Measurements from ENCODE around the gene BIRC6.

DNA sequence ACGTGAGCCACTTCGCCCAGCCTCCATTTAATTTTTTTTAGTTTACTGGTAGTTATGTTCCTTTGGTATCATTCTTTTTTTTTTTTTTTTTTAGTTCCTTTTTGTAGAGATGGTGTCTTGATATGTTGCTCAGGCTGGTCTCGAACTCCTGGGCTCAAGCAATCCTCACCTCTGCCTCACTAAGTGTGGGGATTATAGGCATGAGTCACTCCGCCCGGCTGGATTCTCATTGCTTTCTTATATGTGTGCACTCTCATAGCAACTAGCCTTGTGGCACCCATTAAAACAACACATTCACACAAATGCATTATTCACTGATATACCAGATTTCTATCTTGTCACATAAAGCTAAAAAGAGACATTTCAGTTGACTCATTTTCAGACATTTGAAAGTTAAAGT is 275.3 kb downstream of the BIRC6 start:
- TF ChIP-seq, protein P1, sequence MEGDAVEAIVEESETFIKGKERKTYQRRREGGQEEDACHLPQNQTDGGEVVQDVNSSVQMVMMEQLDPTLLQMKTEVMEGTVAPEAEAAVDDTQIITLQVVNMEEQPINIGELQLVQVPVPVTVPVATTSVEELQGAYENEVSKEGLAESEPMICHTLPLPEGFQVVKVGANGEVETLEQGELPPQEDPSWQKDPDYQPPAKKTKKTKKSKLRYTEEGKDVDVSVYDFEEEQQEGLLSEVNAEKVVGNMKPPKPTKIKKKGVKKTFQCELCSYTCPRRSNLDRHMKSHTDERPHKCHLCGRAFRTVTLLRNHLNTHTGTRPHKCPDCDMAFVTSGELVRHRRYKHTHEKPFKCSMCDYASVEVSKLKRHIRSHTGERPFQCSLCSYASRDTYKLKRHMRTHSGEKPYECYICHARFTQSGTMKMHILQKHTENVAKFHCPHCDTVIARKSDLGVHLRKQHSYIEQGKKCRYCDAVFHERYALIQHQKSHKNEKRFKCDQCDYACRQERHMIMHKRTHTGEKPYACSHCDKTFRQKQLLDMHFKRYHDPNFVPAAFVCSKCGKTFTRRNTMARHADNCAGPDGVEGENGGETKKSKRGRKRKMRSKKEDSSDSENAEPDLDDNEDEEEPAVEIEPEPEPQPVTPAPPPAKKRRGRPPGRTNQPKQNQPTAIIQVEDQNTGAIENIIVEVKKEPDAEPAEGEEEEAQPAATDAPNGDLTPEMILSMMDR (IDR thresholded peaks at IDR 0.05): no peak
- TF ChIP-seq POLR2A (IDR thresholded peaks at IDR 0.05; ENCODE audit: low read length) (no peak), CHD4 (IDR thresholded peaks at IDR 0.05; ENCODE audit: borderline replicate concordance) (no peak), RNF2 (IDR thresholded peaks at IDR 0.05; ENCODE audit: borderline replicate concordance, low read depth) (no peak)
- TF ChIP-seq, protein P2, sequence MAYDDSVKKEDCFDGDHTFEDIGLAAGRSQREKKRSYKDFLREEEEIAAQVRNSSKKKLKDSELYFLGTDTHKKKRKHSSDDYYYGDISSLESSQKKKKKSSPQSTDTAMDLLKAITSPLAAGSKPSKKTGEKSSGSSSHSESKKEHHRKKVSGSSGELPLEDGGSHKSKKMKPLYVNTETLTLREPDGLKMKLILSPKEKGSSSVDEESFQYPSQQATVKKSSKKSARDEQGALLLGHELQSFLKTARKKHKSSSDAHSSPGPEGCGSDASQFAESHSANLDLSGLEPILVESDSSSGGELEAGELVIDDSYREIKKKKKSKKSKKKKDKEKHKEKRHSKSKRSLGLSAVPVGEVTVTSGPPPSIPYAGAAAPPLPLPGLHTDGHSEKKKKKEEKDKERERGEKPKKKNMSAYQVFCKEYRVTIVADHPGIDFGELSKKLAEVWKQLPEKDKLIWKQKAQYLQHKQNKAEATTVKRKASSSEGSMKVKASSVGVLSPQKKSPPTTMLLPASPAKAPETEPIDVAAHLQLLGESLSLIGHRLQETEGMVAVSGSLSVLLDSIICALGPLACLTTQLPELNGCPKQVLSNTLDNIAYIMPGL (CRISPR knock-in tag; IDR thresholded peaks at IDR 0.05; ENCODE audit: borderline replicate concordance): no peak
- TF ChIP-seq, protein P3, sequence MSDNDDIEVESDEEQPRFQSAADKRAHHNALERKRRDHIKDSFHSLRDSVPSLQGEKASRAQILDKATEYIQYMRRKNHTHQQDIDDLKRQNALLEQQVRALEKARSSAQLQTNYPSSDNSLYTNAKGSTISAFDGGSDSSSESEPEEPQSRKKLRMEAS (IDR thresholded peaks at IDR 0.05): no peak
- TF ChIP-seq, protein P4, sequence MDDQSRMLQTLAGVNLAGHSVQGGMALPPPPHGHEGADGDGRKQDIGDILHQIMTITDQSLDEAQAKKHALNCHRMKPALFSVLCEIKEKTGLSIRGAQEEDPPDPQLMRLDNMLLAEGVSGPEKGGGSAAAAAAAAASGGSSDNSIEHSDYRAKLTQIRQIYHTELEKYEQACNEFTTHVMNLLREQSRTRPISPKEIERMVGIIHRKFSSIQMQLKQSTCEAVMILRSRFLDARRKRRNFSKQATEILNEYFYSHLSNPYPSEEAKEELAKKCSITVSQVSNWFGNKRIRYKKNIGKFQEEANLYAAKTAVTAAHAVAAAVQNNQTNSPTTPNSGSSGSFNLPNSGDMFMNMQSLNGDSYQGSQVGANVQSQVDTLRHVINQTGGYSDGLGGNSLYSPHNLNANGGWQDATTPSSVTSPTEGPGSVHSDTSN (IDR thresholded peaks at IDR 0.05): no peak
